NCI-H146 (cell line): ENCODE results near the gene GRIK1.

Experiments
- DNase-seq: peaks from one replicate; lab custom pipeline; 2025; lab: John Stamatoyannopoulos, UW

Gene GRIK1

DNA sequence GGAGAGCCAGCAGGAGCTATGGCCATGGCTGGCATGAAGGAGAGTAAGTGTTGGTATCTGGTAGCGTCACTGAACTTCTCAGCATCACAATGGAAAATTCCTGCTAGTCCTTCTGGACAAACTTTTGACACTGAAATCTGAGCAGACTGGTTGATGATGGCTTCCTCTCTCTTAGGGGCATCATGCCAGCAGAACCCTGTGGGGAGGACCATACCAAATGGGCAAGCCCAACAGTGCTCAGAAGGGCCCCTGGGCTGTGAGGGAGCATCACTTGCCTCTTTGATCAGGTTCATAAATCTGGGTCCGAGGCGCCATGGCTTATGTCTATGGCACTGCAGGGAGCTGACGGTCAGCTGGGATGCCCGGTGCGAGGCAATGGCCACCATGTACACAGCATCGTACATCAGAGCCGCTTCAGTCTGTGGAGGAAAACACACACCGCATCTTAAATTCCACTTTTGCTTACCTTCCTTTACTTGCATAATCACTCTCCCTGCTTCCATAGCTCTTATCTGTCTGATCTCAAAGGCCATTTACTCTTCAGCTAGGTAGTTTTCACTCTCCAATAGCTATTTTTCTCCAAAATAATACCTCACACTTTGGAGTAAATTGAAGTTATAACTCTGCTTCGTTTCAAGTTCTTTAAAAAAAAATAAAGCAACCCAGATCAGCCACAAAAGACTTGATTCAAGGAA lies 297.1 kb downstream of the GRIK1 start:
- no peak for DNase-seq

DNA sequence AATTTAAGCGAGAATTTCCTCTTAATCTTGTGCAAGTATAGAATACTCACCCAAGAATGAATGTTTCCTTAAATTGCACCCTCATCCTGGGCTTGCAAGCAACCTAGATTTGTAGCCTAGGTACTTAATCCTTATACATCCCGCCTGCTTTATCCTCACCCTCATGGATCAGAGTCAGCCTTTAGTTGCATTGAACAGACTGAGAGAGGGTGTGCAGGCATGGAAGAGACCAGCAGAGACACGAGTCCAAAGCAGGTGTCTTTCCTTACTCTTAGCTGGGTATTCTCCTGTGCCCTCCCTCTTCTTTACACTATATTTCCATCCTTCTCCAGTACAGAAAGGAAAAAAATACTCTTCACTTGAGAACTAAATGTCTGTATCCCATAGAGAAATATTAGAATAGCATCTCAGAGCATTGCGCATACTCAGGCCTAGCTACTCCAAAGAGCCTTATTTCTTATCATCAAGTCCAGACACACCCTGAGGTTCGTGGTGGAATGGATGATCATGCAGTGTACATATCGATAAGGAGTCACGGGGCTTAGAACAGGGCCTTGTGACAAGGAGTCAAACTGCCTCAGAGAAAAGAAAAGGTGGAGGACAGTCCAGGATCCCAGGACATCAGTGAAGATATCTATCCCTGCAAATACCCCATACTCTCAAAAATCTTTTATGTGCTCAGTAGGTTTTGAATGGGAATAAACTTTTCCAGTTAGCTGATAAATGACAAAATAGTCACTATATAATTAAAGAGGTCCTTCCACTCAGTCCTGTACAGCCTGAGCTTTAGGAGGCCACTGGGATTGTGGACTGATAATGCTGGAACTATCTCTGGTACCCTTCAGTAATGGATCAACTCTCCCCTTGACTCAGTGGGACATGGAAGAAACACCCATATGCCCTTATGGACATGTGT lies 297.9 kb downstream of the GRIK1 start:
- no peak for DNase-seq

DNA sequence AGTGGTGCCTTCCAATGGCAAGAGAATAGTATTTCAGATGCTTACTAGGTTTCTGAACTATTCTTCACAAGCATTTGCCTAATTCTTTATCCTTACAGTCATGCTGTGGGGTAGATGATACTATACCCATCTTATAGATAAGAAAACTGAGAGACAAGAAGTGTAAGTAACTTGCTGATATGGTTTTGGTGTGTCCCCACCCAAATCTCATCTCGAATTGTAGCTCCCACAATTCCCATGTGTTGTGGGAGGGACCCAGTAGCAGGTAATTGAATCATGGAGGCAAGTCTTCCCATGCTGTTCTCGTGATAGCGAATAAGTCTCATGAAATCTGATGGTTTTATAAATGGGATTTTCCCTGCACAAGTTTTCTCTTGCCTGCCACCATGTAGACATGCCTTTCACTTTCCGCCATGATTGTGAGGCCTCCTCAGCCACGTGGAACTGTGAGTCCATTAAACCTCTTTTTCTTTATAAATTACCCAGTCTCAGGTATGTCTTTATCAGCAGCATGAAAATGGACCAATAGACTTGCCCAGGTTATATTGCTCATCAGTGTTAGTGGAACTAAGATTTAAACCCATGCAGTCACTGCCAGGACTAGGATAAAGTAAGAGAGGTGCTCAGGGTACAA lies 298.7 kb downstream of the GRIK1 start:
- DNase-seq, result no peak

- no peak for DNase-seq
Observed at GRCh38 chr21:29640080-29640508, 299.7 kb downstream of the GRIK1 start.

- DNase-seq, result no peak
Observed at GRCh38 chr21:29639366-29640079, 300.3 kb downstream of the GRIK1 start.

- DNase-seq, result no peak
Observed at GRCh38 chr21:29638761-29639327, 301.0 kb downstream of the GRIK1 start.

- no peak for DNase-seq
Observed at GRCh38 chr21:29638138-29638537, 301.7 kb downstream of the GRIK1 start.

DNA sequence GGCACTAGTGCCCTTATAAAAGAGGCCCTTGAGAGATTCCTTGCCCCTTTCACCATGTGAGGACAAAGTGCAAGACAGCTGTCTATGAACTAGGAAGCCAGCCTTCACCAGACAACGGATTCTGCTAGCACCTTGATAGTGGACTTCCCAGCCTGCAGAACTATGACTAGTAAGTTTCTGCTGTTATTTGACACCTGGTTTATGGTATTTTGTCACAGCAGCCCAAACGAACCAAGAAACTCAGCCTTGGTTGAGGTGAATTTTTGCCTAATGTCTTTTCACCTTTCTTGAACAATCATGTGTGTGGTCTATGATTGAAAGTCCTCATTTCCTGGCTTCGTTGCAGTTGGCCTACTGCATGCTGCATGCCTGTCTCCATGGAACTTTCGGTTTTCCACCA lies 302.2 kb downstream of the GRIK1 start:
- no peak for DNase-seq

GRCh38 chr21:29637134-29637533 lies 302.7 kb downstream of the GRIK1 start:
- DNase-seq, result no peak

DNA sequence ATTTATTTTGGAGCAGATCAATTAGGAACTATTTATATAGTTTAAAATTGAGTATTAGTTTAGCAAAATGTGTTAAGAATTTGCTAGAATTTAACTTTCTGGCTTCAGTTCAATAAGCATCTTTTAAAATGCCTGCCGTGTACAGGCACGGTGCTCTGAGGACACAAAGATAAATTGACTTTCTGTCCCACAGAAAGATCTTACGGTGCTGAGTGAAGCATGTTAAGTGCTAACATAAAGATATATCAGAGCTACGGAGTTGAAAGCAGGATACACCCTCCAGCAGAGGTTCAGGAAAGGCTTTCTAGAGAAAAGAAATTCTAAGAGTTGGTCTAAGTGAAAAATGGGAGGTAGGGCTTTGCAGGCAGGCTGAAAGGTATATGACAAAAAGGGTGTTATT lies 305.4 kb downstream of the GRIK1 start:
- DNase-seq, result no peak

- DNase-seq, result no peak
Observed at GRCh38 chr21:29633756-29634155, 306.0 kb downstream of the GRIK1 start.

DNA sequence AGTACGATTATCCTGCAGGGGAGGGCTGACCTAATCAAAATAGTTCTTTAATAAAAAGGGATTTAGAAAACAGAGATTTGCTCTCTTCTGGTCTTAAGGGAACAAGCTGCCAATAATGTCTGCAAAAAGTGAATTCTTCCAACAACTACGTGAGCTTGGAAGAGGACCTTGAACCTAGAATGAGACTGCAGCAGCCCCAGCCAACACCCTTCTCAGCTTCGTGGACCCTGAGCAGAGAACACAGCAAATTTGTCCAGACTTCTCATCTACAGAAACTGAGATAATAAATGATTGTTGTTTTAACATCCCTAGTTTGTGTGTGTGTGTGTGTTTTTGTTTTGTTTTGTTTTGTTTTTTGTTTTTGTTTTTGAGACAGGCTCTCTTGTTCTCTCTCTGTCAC lies 309.4 kb downstream of the GRIK1 start:
- DNase-seq, result no peak

GRCh38 chr21:29627905-29628304 lies 311.9 kb downstream of the GRIK1 start:
- no peak for DNase-seq

- DNase-seq, result no peak
Observed at GRCh38 chr21:29626801-29627470, 312.9 kb downstream of the GRIK1 start.

DNA sequence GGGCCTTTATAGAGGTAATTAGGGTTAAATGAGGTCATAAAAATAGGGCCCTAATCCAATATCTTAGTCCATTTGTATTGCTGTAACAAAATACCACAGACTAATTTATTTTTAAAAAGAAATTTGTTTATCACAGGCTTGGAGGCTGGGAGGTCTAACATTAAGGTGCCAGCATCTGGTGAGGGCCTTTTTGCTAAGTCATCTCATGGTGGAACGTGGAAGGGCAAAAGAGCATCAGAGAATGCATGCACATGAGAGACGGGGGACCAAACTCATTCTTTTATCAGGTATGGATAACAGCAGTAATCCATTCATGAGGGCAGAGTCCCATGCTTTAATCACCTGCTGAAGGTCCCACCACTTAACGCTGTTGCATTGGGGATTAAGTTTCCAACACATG lies 313.8 kb downstream of the GRIK1 start:
- no peak for DNase-seq

DNA sequence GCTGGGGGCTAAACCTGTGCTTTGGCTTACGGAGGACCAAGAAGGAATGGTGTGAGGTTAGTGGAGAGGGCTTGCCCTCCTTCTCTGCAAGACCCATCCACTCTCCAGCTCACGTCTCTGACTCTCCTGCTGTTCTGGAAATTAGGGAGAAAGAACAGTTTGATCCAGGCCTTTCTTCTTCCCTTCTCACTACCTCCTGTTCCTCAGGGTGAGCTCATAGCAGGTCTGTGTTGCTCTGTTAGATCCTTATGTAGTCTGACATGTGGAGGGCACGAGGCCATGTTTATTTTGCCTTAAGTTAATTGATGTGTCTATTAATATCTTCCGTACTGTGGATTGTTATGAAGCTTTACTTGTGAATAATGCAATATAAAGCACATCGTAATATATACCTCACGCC lies 315.0 kb downstream of the GRIK1 start:
- DNase-seq, result no peak

- no peak for DNase-seq
Observed at GRCh38 chr21:29621525-29621924, 318.3 kb downstream of the GRIK1 start.

DNA sequence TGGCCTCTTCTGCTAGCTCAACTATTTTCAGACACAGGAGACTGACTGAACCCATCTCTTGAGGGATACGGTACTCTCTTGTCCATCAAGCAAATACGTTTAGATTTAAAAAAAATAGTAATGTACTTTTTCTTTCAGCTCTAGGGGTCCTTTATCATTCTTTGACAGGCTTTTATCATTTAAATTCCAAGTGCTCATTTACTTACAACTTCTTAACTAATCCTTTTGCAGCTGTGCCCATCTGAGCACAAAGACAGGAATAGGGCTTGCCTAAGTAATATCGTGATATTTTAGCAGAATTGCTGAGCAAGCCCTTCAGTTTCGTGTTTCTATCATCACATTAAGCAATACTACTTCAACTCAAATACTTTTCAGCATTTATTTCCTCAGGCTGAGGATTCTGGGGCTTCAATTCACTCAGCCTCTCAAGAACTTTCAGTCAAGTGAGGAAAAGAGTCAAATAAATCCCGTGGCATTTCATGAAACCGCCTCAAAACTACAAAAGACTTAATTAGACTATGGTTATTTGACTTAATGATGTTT lies 323.5 kb downstream of the GRIK1 start:
- no peak for DNase-seq

DNA sequence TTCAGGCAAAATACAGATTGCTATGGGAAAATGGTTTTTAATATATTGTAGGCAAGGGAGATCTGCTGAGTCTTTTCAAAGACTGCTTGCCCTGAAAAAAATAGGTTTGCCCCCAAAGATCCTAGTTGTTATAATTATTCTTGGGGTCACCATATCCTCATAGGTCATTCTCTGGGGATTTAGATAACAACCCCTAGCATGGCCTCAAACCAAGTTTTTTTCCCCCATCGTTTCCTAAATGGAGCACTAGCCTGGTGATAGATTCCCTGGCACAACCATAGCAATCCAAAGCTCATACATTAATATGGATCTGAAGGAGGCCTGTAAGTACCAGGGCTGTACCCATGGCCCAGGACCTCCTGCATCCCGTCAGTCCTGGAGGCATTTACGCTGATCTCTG lies 325.9 kb downstream of the GRIK1 start:
- DNase-seq, result no peak

GRCh38 chr21:29613021-29613420 lies 326.8 kb downstream of the GRIK1 start:
- DNase-seq, result no peak

GRCh38 chr21:29610779-29611360 lies 328.9 kb downstream of the GRIK1 start:
- no peak for DNase-seq
